HL-60 (cell line): ENCODE data around the gene ENTPD1.

ENCODE experiments used
- DNase-seq, 2 experiments: peaks; one replicate each; pipeline ENCODE4 v3.0.0-alpha.2; 2010 to 2020; ENCODE audit warnings: low read depth in 1 of 2, low spot score in 1 of 2
- H3K27ac ChIP-seq: fragments of 250-450 bp; sonication (Bioruptor Pico); replicated peaks from 2 replicates; pipeline ENCODE4 v1.5.1; 2020; ENCODE audit warnings: mild to moderate bottlenecking, moderate library complexity
- H3K27me3 ChIP-seq: fragments of 250-450 bp; sonication (Bioruptor Pico); 2 replicates; pipeline ENCODE4 v1.5.1; 2021; ENCODE audit warnings: mild to moderate bottlenecking, moderate library complexity; ENCODE audit not compliant: insufficient read depth, poor library complexity, severe bottlenecking
- H3K4me3 ChIP-seq: replicated peaks from 2 replicates; pipeline ENCODE4 v1.5.1; 2011; ENCODE audit warnings: mild to moderate bottlenecking, control low read depth, low read length; ENCODE audit not compliant: insufficient read depth
- CTCF ChIP-seq: IDR thresholded peaks from one replicate; pipeline ENCODE4 v1.5.1; 2011; ENCODE audit warnings: low read length, control low read depth, inconsistent platforms; ENCODE audit not compliant: insufficient read depth
- GABPA ChIP-seq: IDR thresholded peaks from 2 replicates; pipeline ENCODE4 v1.6.1; 2012; ENCODE audit warnings: low read depth
- POLR2AphosphoS5 ChIP-seq: IDR thresholded peaks from 2 replicates; pipeline ENCODE4 v1.6.1; 2012; ENCODE audit warnings: low read depth
- SPI1 ChIP-seq: IDR thresholded peaks from 2 replicates; pipeline ENCODE4 v1.6.1; 2012; ENCODE audit warnings: low read depth, mild to moderate bottlenecking, borderline replicate concordance
- TF ChIP-seq, protein P1 (sequence below): IDR thresholded peaks from 2 replicates; pipeline ENCODE4 v1.6.1; 2012; ENCODE audit warnings: low read depth; ENCODE audit not compliant: insufficient replicate concordance

ENTPD1 gene

DNA sequence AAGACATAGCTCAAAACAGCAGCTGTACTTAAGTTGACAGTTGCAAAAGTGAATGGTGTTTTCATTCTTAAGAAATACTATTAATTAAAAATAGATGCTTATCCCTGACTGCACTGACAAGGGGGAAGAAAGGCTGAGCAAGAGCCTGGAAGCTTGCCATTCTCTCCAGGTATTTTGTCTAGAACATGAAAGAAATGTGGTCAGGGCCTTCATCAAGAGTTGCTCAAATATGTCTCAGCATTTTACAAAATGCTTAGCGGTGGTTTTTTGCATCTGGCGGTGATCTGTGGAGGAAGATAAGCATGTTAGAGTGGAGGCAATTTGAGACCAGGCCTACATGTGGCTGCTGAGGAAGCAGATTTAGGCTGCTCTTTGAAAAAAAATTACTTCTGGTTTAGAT is 105.4 kb downstream of the ENTPD1 start:
- DNase-seq, result no peak
- TF ChIP-seq POLR2AphosphoS5, result no peak
- TF ChIP-seq SPI1, result no peak
- H3K27ac ChIP-seq, result no peak overlapping the region
- no peaks in the 10 kb centered on the region for H3K27me3 ChIP-seq
- no peak overlapping the region for H3K4me3 ChIP-seq

DNA sequence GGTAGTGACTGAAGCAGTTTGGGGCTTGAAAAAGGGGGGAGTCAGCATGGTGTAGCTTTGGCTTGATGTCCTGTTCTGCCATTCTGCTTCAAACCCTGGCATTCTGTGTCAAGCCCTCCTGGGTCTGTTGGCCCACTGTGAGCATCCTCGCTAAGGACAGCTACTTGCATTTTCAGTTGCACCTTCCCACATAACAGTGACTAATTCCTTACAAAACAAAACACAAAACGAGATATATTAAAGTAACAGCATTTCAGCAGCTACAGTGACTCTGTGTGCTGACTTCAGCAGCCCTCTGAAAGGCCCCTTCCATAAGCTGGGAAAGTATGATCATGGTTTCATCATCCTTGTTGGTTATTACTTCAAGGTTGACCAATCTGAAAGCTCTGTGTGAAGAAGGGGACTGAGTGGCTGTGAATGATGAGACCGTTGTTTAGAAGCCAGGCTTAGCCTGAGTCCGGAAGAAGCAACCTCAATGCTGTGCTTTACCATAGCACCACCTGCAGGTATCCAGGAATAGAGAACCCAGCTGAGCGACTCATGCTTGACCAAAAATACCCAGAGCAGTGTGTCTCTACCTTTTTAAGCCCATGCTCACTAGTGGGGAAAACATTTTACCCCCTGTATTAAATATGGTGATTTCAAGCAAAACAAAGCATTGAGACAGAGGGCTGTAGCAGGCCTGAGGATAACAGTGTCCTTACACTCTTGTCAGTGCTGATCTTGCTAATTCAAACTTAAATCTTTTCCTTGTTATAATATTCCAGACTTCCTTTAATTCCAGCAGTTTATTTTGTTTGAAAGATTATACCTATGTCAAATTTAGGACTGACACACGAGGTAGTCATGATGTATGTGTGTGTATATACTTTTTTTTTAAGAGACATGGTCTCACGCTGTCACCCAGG is 109.2 kb downstream of the ENTPD1 start:
- Histone ChIP-seq H3K27ac (no peak overlapping the region), H3K4me3 (no peak overlapping the region), H3K27me3 (no peaks in the 10 kb centered on the region)
- DNase-seq, result peak; percentile 78
- peak; percentile 93 for TF ChIP-seq CTCF
- TF ChIP-seq, protein P1, sequence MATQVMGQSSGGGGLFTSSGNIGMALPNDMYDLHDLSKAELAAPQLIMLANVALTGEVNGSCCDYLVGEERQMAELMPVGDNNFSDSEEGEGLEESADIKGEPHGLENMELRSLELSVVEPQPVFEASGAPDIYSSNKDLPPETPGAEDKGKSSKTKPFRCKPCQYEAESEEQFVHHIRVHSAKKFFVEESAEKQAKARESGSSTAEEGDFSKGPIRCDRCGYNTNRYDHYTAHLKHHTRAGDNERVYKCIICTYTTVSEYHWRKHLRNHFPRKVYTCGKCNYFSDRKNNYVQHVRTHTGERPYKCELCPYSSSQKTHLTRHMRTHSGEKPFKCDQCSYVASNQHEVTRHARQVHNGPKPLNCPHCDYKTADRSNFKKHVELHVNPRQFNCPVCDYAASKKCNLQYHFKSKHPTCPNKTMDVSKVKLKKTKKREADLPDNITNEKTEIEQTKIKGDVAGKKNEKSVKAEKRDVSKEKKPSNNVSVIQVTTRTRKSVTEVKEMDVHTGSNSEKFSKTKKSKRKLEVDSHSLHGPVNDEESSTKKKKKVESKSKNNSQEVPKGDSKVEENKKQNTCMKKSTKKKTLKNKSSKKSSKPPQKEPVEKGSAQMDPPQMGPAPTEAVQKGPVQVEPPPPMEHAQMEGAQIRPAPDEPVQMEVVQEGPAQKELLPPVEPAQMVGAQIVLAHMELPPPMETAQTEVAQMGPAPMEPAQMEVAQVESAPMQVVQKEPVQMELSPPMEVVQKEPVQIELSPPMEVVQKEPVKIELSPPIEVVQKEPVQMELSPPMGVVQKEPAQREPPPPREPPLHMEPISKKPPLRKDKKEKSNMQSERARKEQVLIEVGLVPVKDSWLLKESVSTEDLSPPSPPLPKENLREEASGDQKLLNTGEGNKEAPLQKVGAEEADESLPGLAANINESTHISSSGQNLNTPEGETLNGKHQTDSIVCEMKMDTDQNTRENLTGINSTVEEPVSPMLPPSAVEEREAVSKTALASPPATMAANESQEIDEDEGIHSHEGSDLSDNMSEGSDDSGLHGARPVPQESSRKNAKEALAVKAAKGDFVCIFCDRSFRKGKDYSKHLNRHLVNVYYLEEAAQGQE, result no peak

GRCh38 chr10:95865814-95866466 is 110.0 kb downstream of the ENTPD1 start:
- no peak for TF ChIP-seq GABPA
- TF ChIP-seq POLR2AphosphoS5, result no peak
- no peak for TF ChIP-seq CTCF
- TF ChIP-seq SPI1, result no peak
- TF ChIP-seq, protein P1, result no peak
- DNase-seq, result no peak
- Histone ChIP-seq H3K27me3 (no peaks in the 10 kb centered on the region), H3K4me3 (no peak overlapping the region), H3K27ac (no peak overlapping the region)

- Histone ChIP-seq H3K27ac (no peak overlapping the region), H3K27me3 (no peaks in the 10 kb centered on the region), H3K4me3 (no peak overlapping the region)
- TF ChIP-seq CTCF, result no peak
- no peak for TF ChIP-seq GABPA
- no peak for TF ChIP-seq SPI1
- TF ChIP-seq, protein P1, result no peak
- no peak for TF ChIP-seq POLR2AphosphoS5
- no peak for DNase-seq
Observed at GRCh38 chr10:95866467-95866842, 110.5 kb downstream of the ENTPD1 start.
